ENCODE results near the gene SMAD6. TPM values are rescaled to one million over a fixed set of nuclear protein-coding genes. Genes with fewer than 3 reads are reported as not detected.
A peak's percentile ranks its signal among the peaks of the same experiment; 100 is the strongest.

The SMAD6 gene
- total and polyA plus RNA-seq, 12 donors, result 6.6 to 43.4 (median 19.7) TPM

DNA sequence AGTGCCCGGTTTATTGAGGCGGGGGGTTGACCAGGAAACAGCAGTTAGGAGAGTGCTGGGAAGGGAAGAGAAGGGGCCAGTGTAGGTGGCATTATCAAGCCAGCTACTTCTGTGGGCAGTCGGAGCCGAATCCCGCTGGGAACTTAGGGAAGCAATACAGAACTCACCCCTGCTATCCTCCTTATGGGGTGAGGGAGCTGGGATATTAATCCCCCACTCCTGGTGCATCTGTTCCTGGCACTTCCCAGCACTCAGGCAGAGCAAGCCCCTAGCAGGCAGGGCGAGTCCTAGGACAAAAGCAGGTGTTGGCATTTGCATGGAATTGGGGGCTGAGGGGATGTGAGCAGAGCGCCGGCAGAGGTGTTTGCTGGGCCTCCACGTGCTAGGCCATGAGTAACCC, 48.6 kb downstream of the SMAD6 start:
- peak in 2 of 8 donors; percentile 2 to 5 for ATAC-seq
- peaks cover 0 to 14% (median 0%) of the 10 kb centered on the region in 9 donors for H3K36me3 ChIP-seq
- peak overlapping the region in 8 of 10 donors; percentile 1 to 77 (median 52) for H3K27ac ChIP-seq

DNA sequence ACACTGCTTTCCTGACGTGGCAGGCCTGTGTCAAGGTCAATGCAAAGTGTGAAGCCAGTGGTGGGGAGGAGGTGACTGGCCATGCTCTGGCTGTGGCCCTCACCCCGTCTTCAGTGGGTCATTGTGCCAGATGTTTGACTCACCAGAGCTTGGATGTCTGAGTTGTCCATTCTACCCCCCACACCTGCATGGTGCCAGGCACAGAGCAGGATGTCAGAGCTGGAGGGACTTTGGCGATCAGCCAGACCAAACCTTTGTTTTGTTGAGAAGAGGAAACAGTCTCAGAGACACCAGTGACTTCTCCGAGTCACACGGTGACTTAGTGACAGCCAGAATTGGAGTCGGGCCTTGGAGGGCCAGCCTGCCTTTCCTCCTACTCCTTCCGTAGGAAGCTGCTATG, 49.5 kb downstream of the SMAD6 start:
- peaks cover 0 to 14% (median 0%) of the 10 kb centered on the region in 9 donors for H3K36me3 ChIP-seq
- H3K9me3 ChIP-seq, result peaks cover 0 to 13% (median 5%) of the 10 kb centered on the region in 11 donors
- ATAC-seq, result peak; percentile 9 to 66 (median 45)
- WGBS, 2 donors, result 40 to 44% methylated on average over 7 of the region's 7 CpGs
- TF ChIP-seq, protein P1, sequence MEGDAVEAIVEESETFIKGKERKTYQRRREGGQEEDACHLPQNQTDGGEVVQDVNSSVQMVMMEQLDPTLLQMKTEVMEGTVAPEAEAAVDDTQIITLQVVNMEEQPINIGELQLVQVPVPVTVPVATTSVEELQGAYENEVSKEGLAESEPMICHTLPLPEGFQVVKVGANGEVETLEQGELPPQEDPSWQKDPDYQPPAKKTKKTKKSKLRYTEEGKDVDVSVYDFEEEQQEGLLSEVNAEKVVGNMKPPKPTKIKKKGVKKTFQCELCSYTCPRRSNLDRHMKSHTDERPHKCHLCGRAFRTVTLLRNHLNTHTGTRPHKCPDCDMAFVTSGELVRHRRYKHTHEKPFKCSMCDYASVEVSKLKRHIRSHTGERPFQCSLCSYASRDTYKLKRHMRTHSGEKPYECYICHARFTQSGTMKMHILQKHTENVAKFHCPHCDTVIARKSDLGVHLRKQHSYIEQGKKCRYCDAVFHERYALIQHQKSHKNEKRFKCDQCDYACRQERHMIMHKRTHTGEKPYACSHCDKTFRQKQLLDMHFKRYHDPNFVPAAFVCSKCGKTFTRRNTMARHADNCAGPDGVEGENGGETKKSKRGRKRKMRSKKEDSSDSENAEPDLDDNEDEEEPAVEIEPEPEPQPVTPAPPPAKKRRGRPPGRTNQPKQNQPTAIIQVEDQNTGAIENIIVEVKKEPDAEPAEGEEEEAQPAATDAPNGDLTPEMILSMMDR (IDR thresholded peaks at IDR 0.05), result no peak
- peak overlapping the region in 9 of 10 donors; percentile 35 to 77 (median 60) for H3K27ac ChIP-seq
- intact Hi-C loops (cut with DNase I), result no loop called here
- H3K4me1 ChIP-seq, result peaks cover 12 to 87% (median 75%) of the 10 kb centered on the region in 9 donors
- DNase-seq, result peak in 1 of 2 donors; percentile 59
- no peak overlapping the region for H3K4me3 ChIP-seq
- no peaks in the 10 kb centered on the region for H3K27me3 ChIP-seq

More for the DNA sequence above, 48.6 kb downstream of the SMAD6 start:
- H3K9me3 ChIP-seq, result peaks cover 0 to 11% (median 5%) of the 10 kb centered on the region in 11 donors
- TF ChIP-seq, protein P1 (IDR thresholded peaks at IDR 0.05), result no peak
- no peak overlapping the region for H3K4me3 ChIP-seq
- WGBS, 2 donors, result 90 to 91% methylated on average over 9 of the region's 9 CpGs
- intact Hi-C loops (cut with DNase I), result no loop called here
- peaks cover 18 to 92% (median 84%) of the 10 kb centered on the region in 9 donors for H3K4me1 ChIP-seq
- H3K27me3 ChIP-seq, result no peaks in the 10 kb centered on the region
- no peak for DNase-seq

DNA sequence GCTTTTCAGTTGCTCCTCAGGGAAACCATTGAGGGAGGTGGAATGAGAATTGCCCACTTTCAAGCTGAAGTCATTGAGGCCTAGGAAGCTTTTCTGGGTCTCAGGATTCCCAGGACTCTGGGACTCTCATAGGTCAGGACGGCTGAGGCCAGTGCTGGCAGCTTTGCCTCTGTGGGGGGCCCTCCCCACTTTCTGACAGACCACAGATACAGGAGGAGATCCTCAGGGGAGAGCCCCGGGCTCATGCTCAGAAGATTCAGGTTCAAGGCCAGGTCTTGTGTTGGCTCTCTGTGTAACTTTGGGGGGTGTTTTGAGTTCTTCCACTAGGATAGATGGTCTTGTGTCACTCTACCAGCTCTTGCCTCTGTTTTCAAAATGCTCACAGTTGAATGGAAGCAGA, 50.0 kb downstream of the SMAD6 start:
- TF ChIP-seq, protein P1 (IDR thresholded peaks at IDR 0.05), result no peak
- DNase-seq (no peak), ATAC-seq (no peak)
- Histone ChIP-seq H3K4me3 (no peak overlapping the region), H3K36me3 (peaks cover 0 to 14% (median 0%) of the 10 kb centered on the region in 9 donors), H3K4me1 (peaks cover 12 to 87% (median 71%) of the 10 kb centered on the region in 9 donors), H3K27me3 (no peaks in the 10 kb centered on the region), H3K9me3 (peaks cover 0 to 13% (median 5%) of the 10 kb centered on the region in 11 donors), H3K27ac (peak overlapping the region in 9 of 10 donors; percentile 35 to 77 (median 61))
- WGBS, 2 donors, result 54 to 59% methylated on average over 2 of the region's 2 CpGs
- intact Hi-C loops (cut with DNase I), result no loop called here

DNA sequence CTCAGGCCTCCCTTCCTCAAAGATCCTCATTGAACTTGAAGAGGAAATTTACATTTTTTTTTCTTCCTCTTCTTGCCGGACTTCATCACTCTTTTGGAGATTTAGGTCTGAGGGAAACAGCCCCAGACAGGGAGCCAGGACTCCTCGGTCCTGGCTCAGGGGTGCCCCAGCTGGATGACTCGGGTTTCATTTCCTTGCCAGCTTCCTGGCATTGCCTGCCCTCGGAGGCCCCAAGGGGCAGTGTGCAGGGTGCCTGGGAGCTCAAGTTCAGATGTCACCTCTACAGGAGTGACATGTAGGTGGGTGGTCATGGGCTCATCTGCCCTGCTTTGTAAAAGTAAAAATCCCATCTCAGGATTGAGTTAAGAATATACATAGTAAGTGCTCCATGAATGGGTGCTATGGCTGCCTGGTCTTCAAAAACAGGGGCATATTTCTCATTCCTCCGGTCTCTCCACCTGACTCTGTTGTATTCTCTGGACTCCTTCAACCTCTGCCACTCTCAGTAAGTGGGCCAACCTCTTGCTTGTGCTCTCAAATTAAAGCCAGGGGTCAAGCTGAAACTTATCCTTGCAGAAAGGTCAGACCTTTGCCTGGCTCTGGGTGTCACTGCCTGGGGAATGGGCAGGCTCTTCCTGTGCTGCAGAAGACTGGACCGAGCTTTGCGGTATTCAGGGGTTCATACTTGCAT, 51.8 kb downstream of the SMAD6 start:
- TF ChIP-seq, protein P1 (IDR thresholded peaks at IDR 0.05), result no peak
- DNase-seq, result no peak
- peak in 1 of 8 donors; percentile 30 for ATAC-seq
- peaks cover 6 to 87% (median 66%) of the 10 kb centered on the region in 9 donors for H3K4me1 ChIP-seq
- WGBS, 2 donors, result 50 to 54% methylated on average over 7 of the region's 7 CpGs
- no peaks in the 10 kb centered on the region for H3K27me3 ChIP-seq
- peaks cover 0 to 14% (median 0%) of the 10 kb centered on the region in 9 donors for H3K36me3 ChIP-seq
- H3K27ac ChIP-seq, result peak overlapping the region in 5 of 10 donors; percentile 3 to 77 (median 43)
- peaks cover 0 to 13% (median 5%) of the 10 kb centered on the region in 11 donors for H3K9me3 ChIP-seq
- intact Hi-C loops (cut with DNase I), result no loop called here
- no peak overlapping the region for H3K4me3 ChIP-seq

Measured in heart right ventricle (tissue), 16 donors.